Measurements from ENCODE around the gene SYNPR. TPM values are rescaled to one million over a fixed set of nuclear protein-coding genes. Genes with fewer than 3 reads are reported as not detected.

Gene SYNPR
- total RNA-seq, 2 experiments from 2014 or later, result not detected

- Histone ChIP-seq H3K4me1 (ENCODE audit: insufficient read depth, low read length, poor library complexity, severe bottlenecking) (no peaks in the 10 kb centered on the region), H3K27ac (ENCODE audit: low read depth, low read length, poor library complexity, severe bottlenecking) (no peak overlapping the region), H3K79me2 (ENCODE audit: insufficient read depth, low read depth, low read length) (no peaks in the 10 kb centered on the region), H3K9me2 (ENCODE audit: insufficient read depth, low read length) (no peaks in the 10 kb centered on the region), H3K36me3 (ENCODE audit: insufficient read depth, low read length) (no peaks in the 10 kb centered on the region), H2AFZ (ENCODE audit: low read length) (no peak overlapping the region), H4K20me1 (ENCODE audit: insufficient read depth, low read length) (no peaks in the 10 kb centered on the region), H3K4me3 (ENCODE audit: low read depth, low read length, poor library complexity, severe bottlenecking) (no peak overlapping the region), H3K4me2 (ENCODE audit: low read length) (no peak overlapping the region), H3K9me3 (ENCODE audit: low read length) (no peaks in the 10 kb centered on the region)
- POLR2A ChIA-PET, result no interaction called here
- BruUV-seq (replicated peaks), result no TSS peak
- no peak for DNase-seq (ENCODE audit: low spot score)
- CTCF ChIA-PET (ENCODE audit: unreplicated experiment), result no interaction called here
- no peak for TF ChIP-seq EZH2phosphoT487 (IDR thresholded peaks at IDR 0.05; ENCODE audit: borderline replicate concordance, low read depth, low read length)
- no peak for TF ChIP-seq CTCF (conservative IDR thresholded peaks at IDR 0.05; ENCODE audit: low read length)
- intact Hi-C loops (cut with micrococcal nuclease; ENCODE audit: unreplicated experiment), result no loop called here
These were observed 285.5 kb downstream of the SYNPR start for GRCh38 chr3:63563572-63563971.

- no peak overlapping the region for H3K4me3 ChIP-seq (ENCODE audit: low read depth, low read length, poor library complexity, severe bottlenecking)
- intact Hi-C loops (cut with micrococcal nuclease; ENCODE audit: unreplicated experiment), result no loop called here
- H3K36me3 ChIP-seq (ENCODE audit: insufficient read depth, low read length), result no peaks in the 10 kb centered on the region
- ChIA-PET CTCF (ENCODE audit: unreplicated experiment) (no interaction called here), POLR2A (no interaction called here)
- no peaks in the 10 kb centered on the region for H3K4me1 ChIP-seq (ENCODE audit: insufficient read depth, low read length, poor library complexity, severe bottlenecking)
- no TSS peak for BruUV-seq (replicated peaks)
- TF ChIP-seq EZH2phosphoT487 (IDR thresholded peaks at IDR 0.05; ENCODE audit: borderline replicate concordance, low read depth, low read length) (no peak), CTCF (conservative IDR thresholded peaks at IDR 0.05; ENCODE audit: low read length) (no peak)
- no peak overlapping the region for H2AFZ ChIP-seq (ENCODE audit: low read length)
- no peaks in the 10 kb centered on the region for H3K79me2 ChIP-seq (ENCODE audit: insufficient read depth, low read depth, low read length)
- no peaks in the 10 kb centered on the region for H3K9me3 ChIP-seq (ENCODE audit: low read length)
- no peak overlapping the region for H3K27ac ChIP-seq (ENCODE audit: low read depth, low read length, poor library complexity, severe bottlenecking)
- no peaks in the 10 kb centered on the region for H3K9me2 ChIP-seq (ENCODE audit: insufficient read depth, low read length)
- no peak for DNase-seq (ENCODE audit: low spot score)
- H4K20me1 ChIP-seq (ENCODE audit: insufficient read depth, low read length), result no peaks in the 10 kb centered on the region
- H3K4me2 ChIP-seq (ENCODE audit: low read length), result no peak overlapping the region
These were observed 287.1 kb downstream of the SYNPR start for GRCh38 chr3:63565220-63565619.

- Histone ChIP-seq H3K9me2 (ENCODE audit: insufficient read depth, low read length) (no peaks in the 10 kb centered on the region), H3K9me3 (ENCODE audit: low read length) (no peaks in the 10 kb centered on the region), H3K4me3 (ENCODE audit: low read depth, low read length, poor library complexity, severe bottlenecking) (no peak overlapping the region), H4K20me1 (ENCODE audit: insufficient read depth, low read length) (no peaks in the 10 kb centered on the region), H3K36me3 (ENCODE audit: insufficient read depth, low read length) (no peaks in the 10 kb centered on the region), H3K4me1 (ENCODE audit: insufficient read depth, low read length, poor library complexity, severe bottlenecking) (no peaks in the 10 kb centered on the region), H3K27ac (ENCODE audit: low read depth, low read length, poor library complexity, severe bottlenecking) (no peak overlapping the region), H2AFZ (ENCODE audit: low read length) (no peak overlapping the region), H3K4me2 (ENCODE audit: low read length) (no peak overlapping the region), H3K79me2 (ENCODE audit: insufficient read depth, low read depth, low read length) (no peaks in the 10 kb centered on the region)
- ChIA-PET POLR2A (no interaction called here), CTCF (ENCODE audit: unreplicated experiment) (no interaction called here)
- no TSS peak for BruUV-seq (replicated peaks)
- no peak for DNase-seq (ENCODE audit: low spot score)
- intact Hi-C loops (cut with micrococcal nuclease; ENCODE audit: unreplicated experiment), result no loop called here
- TF ChIP-seq CTCF (conservative IDR thresholded peaks at IDR 0.05; ENCODE audit: low read length), result no peak
- no peak for TF ChIP-seq EZH2phosphoT487 (IDR thresholded peaks at IDR 0.05; ENCODE audit: borderline replicate concordance, low read depth, low read length)
These were observed 293.6 kb downstream of the SYNPR start for GRCh38 chr3:63571682-63572081.

Measured in OCI-LY7 (cell line).